NT2/D1 (cell line): ENCODE data around the gene PARVA.

ENCODE experiments used
- YY1 ChIP-seq: IDR thresholded peaks from 2 replicates; pipeline ENCODE4 v1.6.1; 2011; ENCODE audit not compliant: insufficient read length, insufficient read depth
- ZNF274 ChIP-seq: IDR thresholded peaks from 2 replicates; pipeline ENCODE4 v1.6.1; 2011; ENCODE audit warnings: mild to moderate bottlenecking, low read depth, low read length

DNA sequence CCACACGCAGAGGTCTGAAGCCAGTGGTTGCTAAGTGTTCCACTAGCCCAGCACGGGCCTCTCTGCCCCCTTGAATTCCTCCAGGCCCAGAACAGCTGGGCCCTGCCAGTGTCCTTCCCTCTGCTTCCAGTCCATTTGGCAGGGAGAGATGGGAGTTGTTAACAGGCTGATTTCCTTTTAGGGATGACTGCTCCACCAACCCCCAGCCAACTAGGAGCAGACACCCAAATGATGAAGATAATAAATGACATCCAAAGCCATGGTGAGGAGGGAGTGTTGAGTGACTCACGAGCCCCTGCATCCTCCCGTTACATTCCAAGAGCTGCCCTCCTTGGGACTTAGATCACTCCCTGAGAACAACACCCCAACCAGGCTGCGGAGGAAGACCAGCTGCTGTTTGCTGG is 20.6 kb downstream of the PARVA start:
- no peak for TF ChIP-seq ZNF274
- no peak for TF ChIP-seq YY1
